Muscle of arm (tissue), 12 donors: ENCODE measurements around the gene R3HDM2. TPM values are rescaled to one million over a fixed set of nuclear protein-coding genes. Genes with fewer than 3 reads are reported as not detected.
"Not testable (repeated sequence)": the region's sequence is repeated elsewhere in the genome, so short reads cannot be mapped to it uniquely, and the experiment has no call there.

Experiments used
- DNase-seq: peaks from one replicate; pipeline ENCODE4 v3.0.0-alpha.2; 2013
- polyA plus RNA-seq, 12 donors: library from polyadenylated mRNA; unstranded; fragments of 120-200 nt; gene quantifications; one replicate each; pipeline ENCODE4 v1.2.1, GENCODE V29; 2013; ENCODE audit not compliant: insufficient read length in 12 of 12

R3HDM2 gene
- polyA plus RNA-seq, 12 donors, result 36.4 to 92.7 (median 55.7) TPM; not detected in 1

GRCh38 chr12:57380300-57380699 lies 50.5 kb downstream of the R3HDM2 start:
- no peak for DNase-seq

GRCh38 chr12:57377103-57377840 lies 53.6 kb downstream of the R3HDM2 start:
- no peak for DNase-seq

GRCh38 chr12:57372233-57372632 lies 58.6 kb downstream of the R3HDM2 start:
- DNase-seq, result no peak

- DNase-seq, result no peak
These were observed 60.1 kb downstream of the R3HDM2 start for GRCh38 chr12:57370696-57371095.

- DNase-seq, result no peak
These were observed 60.8 kb downstream of the R3HDM2 start for GRCh38 chr12:57370072-57370471.

DNA sequence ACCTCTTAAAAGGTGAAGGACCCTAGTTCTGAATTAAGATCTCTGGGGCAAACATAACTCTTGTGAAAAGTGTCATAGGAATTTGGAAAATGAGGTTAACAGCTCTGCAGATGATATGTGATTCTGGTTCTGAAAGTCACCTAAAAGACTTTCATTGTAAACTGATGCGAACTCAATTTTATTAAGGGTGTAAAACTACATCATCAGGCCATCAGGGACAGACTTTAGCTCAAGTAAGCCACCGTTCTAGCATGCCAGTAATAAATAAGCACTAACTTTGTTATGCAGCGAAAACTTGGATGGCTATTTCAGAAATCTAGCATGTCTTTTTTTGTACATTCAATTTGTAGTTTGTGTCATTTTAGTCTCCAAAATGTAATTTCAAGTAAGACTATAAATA lies 61.6 kb downstream of the R3HDM2 start:
- DNase-seq, result no peak

DNA sequence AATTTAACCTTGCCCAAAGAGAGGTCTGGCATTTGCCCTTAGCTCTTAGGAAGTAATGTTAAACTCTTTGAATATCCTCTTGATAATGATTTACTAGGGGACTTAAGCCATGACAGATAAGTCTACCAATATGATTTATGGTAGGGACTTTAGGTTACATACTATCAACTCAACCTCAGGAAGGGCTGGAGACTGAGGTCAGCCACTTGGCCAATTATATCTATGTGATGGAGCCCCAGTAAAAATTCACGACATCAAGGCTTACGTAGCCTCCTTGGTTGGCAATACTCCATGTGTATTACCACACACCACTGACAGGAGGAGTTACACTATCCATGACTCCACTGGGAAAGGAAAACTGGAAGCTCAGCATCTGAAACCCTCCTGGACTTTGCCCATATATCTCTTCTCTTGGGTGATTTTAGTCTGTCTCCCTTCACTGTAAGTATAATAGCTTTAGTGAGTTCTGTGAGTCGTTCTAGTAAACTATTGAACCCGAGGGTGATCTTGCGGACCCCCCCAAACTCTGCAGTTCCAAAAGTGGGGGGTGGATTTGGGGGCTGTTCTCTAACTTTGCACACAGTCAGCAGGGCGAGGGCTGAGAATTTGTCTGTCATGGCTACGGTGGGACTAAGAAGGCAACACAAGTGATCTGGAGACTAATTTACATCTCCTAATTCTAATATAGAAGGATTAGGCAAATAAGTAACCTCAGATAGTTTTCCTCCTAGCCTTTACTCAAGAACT lies 62.3 kb downstream of the R3HDM2 start:
- no peak for DNase-seq

GRCh38 chr12:57367121-57367520 lies 63.7 kb downstream of the R3HDM2 start:
- DNase-seq, result no peak

DNA sequence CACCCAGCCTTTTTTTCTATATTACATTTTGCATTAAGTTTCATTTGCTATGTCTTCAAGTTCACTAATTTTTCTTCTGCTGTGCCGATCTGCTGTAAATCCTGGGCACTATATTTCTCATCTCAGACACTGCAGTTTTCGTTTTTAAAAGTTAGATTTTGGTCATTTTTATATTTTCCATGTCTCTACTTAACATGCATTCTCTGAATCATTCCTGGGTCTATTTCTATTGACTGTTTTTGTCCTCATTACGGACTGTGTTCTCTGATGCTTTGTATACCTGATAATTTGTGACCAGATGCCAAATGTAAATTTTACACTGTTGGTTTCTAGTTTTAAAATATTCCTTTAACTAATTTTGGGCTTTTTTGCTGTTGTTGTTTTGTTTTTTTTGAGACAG lies 64.5 kb downstream of the R3HDM2 start:
- DNase-seq, result no peak

DNA sequence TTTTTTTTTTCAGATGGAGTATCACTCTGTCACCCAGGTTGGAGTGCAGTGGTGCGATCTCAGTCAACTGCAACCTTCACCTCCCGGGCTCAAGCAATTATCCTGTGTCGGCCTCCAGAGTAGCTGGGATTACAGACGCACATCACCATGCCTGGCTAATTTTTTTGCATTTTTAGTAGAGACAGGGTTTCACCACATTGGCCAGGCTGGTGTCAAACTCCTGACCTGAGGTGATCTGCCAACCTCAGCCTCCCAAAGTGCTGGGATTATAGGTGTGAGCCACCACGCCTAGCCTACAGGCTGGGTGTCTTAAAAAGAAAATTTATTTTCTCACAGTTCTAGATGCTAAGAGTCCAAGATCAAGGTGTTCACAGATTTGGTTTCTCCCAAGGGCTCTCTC lies 66.7 kb downstream of the R3HDM2 start:
- not testable (repeated sequence) for DNase-seq

DNA sequence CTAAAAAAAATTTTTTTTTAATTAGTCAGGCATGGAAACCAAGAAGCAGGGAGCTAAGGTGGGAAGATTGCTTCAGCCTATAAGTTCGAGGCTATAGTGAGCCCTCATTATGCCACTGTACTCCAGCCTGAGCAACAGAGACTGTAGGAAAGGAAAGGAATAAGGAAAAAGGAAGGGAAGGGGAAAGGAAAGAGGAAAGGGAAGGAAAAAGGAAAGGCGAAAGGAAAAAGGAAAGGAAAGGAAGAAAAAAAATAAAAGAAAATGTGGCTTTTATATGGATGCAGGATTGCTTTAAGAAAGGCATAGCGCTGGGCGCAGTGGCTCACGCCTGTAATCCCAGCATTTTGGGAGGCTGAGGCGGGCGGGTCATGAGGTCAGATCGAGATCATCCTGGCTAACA lies 70.4 kb downstream of the R3HDM2 start:
- no peak for DNase-seq

GRCh38 chr12:57358646-57359045 lies 72.2 kb downstream of the R3HDM2 start:
- DNase-seq, result no peak

DNA sequence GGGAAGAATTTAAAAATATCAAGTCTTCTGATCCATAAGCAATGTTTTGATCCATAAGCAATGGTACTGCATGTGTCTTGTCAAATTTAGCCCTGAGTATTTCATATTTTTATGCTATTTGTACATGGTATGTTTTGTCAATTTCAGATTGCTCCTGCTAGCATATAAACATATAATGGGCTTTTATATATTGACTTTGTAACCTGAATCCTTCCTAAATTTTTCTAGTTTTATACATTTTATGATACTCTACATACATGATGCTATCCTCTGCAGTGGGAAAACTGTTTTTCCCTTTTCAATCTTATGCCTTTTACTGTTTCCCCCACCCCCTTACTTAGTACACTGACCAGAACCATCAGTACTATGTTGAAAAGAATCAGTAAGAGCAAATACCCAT lies 75.1 kb downstream of the R3HDM2 start:
- DNase-seq, result no peak

- DNase-seq, result no peak
These were observed 78.7 kb downstream of the R3HDM2 start for GRCh38 chr12:57352166-57352565.

DNA sequence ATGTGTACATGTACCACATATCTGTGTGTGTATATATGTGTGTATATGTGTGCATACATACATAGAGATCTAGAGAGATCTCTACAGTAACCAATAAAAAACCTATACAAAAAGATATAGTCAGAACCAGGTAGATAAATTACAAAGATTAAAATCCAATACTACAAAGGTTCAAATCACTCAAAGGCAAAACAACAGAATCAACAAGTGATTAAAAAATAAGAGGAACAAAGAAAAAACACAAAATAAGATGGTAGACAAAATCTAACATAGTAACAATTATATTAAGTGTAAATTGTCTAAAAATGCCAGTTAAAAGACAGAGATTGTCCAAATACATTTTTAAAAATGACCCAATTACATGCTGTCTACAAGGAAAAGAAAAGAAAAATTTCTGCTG lies 83.6 kb downstream of the R3HDM2 start:
- no peak for DNase-seq

DNA sequence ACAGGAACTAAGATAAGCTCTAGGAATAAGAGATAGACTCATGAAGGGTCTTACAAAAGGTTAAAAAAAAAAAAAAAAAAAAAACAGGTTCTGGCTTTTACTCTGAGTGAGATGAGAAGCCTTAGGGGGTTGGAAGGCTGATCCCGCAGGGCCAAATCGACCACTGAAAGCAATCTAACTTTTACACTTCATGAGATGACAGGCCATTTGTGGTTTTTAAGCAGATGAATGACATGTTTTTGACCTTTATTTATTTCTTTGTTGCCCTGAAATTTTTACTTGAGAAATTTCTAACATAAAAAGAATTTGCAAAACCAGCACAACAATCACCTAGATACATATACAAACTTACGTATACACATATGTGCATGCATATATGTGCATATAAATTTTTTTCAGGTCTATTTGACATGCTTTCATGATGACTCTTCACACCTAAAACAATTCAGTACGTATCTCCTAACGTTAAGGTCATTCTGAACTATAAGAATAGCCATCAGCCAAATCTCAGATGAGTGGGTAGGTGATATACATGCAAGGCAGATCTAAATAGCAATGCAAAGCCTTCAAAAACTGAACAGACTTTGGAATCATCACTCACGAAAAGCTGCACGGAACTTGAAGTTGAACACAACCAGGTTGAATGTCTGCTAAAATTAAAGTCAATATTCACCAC lies 87.0 kb downstream of the R3HDM2 start:
- DNase-seq, result no peak

DNA sequence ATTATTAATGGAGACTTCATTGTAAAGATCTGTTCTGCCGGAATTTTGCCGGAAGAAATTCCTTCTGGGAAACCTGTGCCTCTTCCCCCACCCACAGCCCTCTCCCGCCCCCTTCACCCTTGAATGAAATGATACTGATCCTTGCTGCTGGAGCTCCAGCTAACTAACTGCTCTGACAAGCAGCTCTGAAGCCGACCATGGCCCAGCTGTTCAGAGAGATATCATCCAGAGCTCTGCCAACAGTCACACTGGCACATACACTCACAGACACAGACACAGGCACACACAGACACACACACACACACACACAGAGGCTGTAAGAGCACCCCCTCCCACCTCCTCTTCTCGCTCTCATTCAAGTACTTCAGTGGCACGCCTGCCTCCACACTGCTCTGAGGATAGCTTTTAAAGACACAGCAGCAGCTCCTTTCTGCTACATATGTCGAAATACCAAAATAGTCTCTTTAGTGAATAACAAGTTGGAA lies 88.6 kb downstream of the R3HDM2 start:
- DNase-seq, result peak; percentile 42

- no peak for DNase-seq
These were observed 89.4 kb downstream of the R3HDM2 start for GRCh38 chr12:57341275-57341990.

- peak; percentile 63 for DNase-seq
These were observed 90.7 kb downstream of the R3HDM2 start for GRCh38 chr12:57340104-57340503.

DNA sequence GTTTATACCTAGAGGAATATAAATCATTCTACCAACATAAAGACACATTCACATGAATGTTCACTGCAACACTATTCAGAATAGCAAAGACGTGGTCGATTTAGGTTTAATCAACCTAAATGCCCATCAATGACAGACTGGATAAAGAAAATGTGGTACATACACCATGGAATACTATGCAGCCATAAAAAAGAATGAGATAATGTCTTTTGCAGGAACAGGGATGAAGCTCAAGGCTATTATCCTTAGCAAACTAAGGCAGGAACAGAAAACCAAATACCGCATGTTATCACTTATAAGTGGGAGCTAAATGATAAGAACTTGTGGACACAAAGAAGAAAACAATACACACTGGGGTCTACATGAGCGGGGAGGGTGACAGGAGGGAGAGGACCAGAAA lies 94.5 kb downstream of the R3HDM2 start:
- DNase-seq, result not testable (repeated sequence)

- DNase-seq, result no peak
These were observed 96.6 kb downstream of the R3HDM2 start for GRCh38 chr12:57334219-57334618.
